AG09309 (cell line): ENCODE data around the gene GMNN.

Source experiments
- DNase-seq: peaks from one replicate; pipeline ENCODE4 v3.0.0-alpha.2; 2010; ENCODE audit warnings: low read depth
- H3K4me3 ChIP-seq: 2 replicates; pipeline ENCODE4 v1.5.1; 2011; ENCODE audit warnings: mild to moderate bottlenecking, low read depth, low read length, moderate library complexity; ENCODE audit not compliant: control insufficient read depth
- CTCF ChIP-seq: IDR thresholded peaks from 2 replicates; pipeline ENCODE4 v1.5.1; 2011; ENCODE audit warnings: mild to moderate bottlenecking, low read depth, low read length, inconsistent platforms; ENCODE audit not compliant: insufficient read depth, control insufficient read depth; ENCODE audit errors: missing control alignments

The GMNN gene

GRCh38 chr6:24833711-24834386, 59.1 kb downstream of the GMNN start:
- DNase-seq = no peak
- no peak for TF ChIP-seq CTCF
- no peak overlapping the region for H3K4me3 ChIP-seq
